NCI-H2081 treated with DMSO at 0.1 percent for 48 hours (cell line): Measurements from ENCODE around the gene CARD11.

ENCODE experiments used
- DNase-seq: peaks from one replicate; lab custom pipeline; 2025; lab: John Stamatoyannopoulos, UW

The CARD11 gene

GRCh38 chr7:2872296-2872874 is 171.3 kb downstream of the CARD11 start:
- DNase-seq, result no peak

- no peak for DNase-seq
Observed at GRCh38 chr7:2870471-2870931, 173.2 kb downstream of the CARD11 start.

DNA sequence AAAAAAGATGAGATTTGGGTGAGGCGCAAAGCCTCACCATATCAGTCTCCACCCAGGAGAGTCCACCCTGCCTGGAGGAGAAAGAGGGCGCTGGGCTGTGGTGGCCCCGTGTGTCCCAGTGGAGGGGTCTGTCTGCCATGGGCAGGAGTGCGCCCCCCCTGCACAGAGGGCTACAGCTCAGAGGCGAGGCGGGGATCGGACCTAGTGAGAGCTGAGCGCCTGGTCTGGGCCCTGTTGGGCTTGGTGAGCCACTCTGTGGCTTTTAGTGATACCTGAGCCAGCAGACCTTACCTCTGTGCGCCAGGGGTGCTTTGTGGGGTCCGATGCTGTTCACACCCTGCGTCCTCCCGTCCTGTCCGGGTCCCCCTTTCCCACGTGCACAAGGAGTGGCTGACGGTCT is 173.7 kb downstream of the CARD11 start:
- no peak for DNase-seq

DNA sequence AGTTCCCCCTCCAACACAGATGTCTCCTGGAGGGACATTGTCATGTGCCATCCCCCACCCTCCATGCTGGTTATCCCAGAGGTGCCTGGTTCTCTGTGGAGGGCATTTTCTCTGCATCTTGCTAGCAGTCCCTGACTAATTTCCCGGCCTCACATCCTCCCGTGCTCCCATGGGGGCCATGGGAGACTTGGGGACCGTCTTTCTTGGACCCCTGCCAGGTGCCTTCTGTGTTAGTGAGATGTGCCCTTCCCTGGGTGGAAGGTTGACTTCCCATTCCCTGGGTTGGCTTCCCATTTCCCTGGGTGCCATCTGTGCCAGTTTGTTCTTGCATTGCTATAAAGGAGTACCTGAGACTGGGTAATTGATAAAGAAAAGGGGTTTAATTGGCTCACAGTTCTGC is 177.1 kb downstream of the CARD11 start:
- DNase-seq, result no peak

- no peak for DNase-seq
Observed at GRCh38 chr7:2864999-2865670, 178.5 kb downstream of the CARD11 start.

- DNase-seq, result no peak
Observed at GRCh38 chr7:2864204-2864985, 179.3 kb downstream of the CARD11 start.

DNA sequence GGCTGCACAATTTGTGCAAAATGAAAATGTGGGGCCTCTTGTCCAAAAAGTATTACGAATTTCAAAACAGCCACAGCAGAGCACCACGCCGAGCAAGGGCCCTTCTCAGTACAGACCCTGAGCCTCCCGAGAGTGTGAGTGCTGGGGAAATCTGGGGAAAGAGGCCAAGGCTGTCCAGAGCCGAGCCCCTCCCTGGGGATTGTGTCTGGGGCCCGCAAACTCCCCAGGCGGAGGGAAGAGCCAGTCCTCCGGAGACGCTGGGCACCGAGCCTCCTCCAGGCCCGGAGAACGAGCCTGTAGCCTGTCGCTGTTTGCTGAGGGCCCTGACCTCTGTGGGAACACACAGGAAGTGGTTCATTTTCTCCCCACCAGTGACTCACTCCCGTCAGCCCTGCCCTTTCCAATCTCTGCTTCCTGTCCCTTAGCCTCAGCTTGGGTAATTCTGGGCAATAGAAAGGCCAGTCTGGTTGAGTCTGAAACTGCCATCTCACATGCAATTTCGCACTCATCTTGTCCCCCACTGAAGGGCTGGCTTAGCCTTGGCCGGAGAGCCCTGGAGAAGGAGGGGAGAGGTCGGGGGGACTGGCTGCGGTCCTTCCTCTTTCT is 180.1 kb downstream of the CARD11 start:
- DNase-seq, result no peak

- no peak for DNase-seq
Observed at GRCh38 chr7:2862831-2863361, 180.8 kb downstream of the CARD11 start.

DNA sequence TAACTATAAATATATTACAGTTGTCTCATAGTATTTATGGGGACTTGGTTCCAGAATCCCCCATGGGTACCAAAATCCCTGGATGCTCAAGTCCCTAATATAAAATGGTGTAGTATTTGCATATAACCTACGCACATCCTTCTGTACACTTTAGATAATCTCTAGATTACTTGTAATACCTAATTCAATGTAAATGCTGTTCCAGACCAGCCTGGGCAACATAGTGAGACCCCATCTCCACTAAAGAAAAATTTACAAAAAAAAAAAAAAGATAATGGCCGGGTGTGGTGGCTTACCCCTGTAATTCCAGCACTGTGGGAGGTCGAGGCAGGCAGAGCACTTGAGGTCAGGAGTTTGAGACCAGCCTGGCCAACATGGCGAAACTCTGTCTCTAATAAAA is 182.2 kb downstream of the CARD11 start:
- no peak for DNase-seq

GRCh38 chr7:2860627-2861133 is 183.0 kb downstream of the CARD11 start:
- DNase-seq, result no peak

GRCh38 chr7:2859952-2860351 is 183.7 kb downstream of the CARD11 start:
- no peak for DNase-seq

- DNase-seq, result no peak
Observed at GRCh38 chr7:2858621-2859020, 185.0 kb downstream of the CARD11 start.

- no peak for DNase-seq
Observed at GRCh38 chr7:2856388-2857169, 187.1 kb downstream of the CARD11 start.
